GM12872 (cell line): ENCODE results near the gene CALHM3.
A peak's percentile ranks its signal among the peaks of the same experiment; 100 is the strongest.

ENCODE experiments used
- CTCF ChIP-seq: IDR thresholded peaks from 3 replicates; pipeline ENCODE4 v1.5.1; 2011; ENCODE audit warnings: low read depth, mild to moderate bottlenecking, low read length, moderate library complexity; ENCODE audit not compliant: insufficient read depth

Gene CALHM3

DNA sequence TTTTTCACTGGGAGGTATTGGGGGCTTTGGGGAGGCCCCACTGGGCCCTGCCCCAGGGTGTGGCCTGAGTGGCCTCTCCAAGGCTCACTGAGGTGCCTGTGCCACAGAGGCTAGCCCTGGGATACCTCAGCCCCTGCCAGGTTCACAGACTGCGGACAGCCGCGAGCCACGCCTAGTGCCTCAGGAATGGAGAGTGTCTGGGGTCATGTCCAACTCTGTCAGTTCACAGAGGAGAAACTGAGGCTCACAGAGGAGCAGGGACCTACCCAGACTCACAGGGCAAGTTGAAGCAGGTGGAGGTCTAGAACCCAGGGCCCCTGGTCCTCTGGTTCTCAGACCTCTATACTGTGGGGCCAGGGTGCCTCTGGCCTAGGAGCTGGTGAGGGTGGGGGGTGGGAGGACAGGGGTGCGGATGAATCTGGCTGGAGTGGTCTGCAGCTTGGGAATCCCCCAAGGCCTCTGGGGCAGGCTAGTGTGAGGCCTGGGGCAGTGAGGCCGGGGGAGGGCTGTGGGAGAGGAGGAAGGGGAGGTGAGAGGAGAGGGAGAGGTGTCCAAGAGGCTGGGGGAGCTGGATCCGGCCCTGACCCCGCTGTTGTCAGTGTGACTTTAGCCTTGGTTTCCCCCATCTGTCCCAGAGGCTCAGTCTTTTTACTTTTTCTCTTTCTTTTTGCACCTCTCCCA lies 34.5 kb upstream of the CALHM3 start:
- TF ChIP-seq CTCF: no peak

- no peak for TF ChIP-seq CTCF
Measured at GRCh38 chr10:103512591-103513379, 33.7 kb upstream of the CALHM3 start.

- no peak for TF ChIP-seq CTCF
Measured at GRCh38 chr10:103512166-103512565, 33.1 kb upstream of the CALHM3 start.

- TF ChIP-seq CTCF: no peak
Measured at GRCh38 chr10:103510791-103511752, 32.0 kb upstream of the CALHM3 start.

GRCh38 chr10:103510046-103510685 lies 31.1 kb upstream of the CALHM3 start:
- TF ChIP-seq CTCF: no peak

DNA sequence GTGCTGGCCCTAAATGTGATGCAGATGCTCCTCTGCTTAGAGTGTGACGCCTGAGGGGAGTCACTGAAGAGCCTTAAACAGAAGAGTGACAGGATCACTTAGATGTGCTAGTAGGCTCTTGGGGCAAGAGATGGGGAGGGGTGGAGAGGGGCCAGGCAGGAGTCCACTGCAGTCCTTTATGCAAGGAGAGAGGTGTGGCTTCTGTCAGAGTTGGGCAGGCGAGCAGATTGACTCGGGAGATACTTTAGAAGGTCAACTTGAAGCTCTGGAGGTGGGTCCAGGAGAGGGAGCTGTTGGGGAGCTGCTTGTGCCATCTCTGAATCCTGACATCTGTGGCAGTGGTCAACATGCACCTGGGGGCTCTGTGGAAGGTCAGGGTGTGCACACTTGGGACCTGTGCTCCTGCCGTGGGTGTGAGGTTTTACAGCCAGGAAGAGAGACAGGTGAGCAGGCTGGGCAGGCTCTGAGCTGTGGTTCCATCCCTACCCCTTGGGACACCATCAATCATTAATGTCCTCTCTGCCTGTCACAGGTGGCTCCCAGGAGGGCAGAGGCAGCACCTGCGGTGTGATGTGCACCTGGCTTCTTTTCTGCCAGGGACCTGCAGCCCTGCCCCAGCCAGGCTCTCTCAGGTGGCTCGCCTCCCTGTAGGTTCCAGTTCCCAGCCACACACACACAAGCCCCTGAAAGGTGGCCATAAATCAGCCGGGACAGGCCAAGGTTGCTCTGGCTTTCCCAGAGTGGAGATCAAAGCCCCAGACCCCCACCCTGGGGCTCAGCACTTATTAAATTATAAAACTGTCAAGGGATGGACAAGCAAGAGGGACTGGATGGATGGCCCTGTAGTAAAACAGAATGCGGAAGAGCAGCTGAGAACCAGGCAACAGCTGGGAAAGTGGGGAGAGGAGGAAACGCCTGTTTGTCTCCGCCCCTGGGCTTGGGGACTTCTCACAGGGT lies 28.5 kb upstream of the CALHM3 start:
- TF ChIP-seq CTCF: peak; percentile 25; the same call in 1 of the 3 replicates
